AG04450 (cell line): ENCODE data around the gene SH3GLB2. TPM values are rescaled to one million over a fixed set of nuclear protein-coding genes. Genes with fewer than 3 reads are reported as not detected.

Source experiments
- CTCF ChIA-PET: fragments of 300-600, 350-600 bp; formaldehyde crosslinking; extraction: SDS; loops from one replicate; lab custom pipeline; 2022; ENCODE audit warnings: antibody characterized with exemption, inconsistent platforms; lab: Charles Lee
- POLR2A ChIA-PET: fragments of 350-600 bp; formaldehyde crosslinking; extraction: SDS; loops from one replicate; lab custom pipeline; 2021; ENCODE audit warnings: antibody characterized with exemption, inconsistent platforms; lab: Yijun Ruan, JAX
- DNase-seq: peaks from one replicate; pipeline ENCODE4 v3.0.0-alpha.2; 2011; ENCODE audit warnings: low read depth, low spot score
- H3K27ac ChIP-seq: one replicate; pipeline ENCODE4 v1.5.1; 2012; ENCODE audit warnings: low read depth, low read length, control low read depth
- H3K27me3 ChIP-seq: one replicate; pipeline ENCODE4 v1.6.0; 2012; ENCODE audit warnings: low read length; ENCODE audit not compliant: control insufficient read depth, insufficient read depth
- H3K4me3 ChIP-seq: 2 replicates; pipeline ENCODE4 v1.5.1; 2011; ENCODE audit warnings: mild to moderate bottlenecking, low read depth, low read length, control low read depth
- H3K9me3 ChIP-seq: 2 replicates; pipeline ENCODE4 v1.5.1; 2012; ENCODE audit warnings: low read length; ENCODE audit not compliant: control insufficient read depth, insufficient read depth
- CTCF ChIP-seq: IDR thresholded peaks from 2 replicates; pipeline ENCODE4 v1.5.1; 2011; ENCODE audit warnings: low read depth, low read length, control low read depth, inconsistent platforms
- polyA plus RNA-seq: library from polyadenylated mRNA; depleted of rRNA; stranded (reverse); fragments of >200 nt; gene quantifications from 2 replicates; pipeline ENCODE4 v1.2.3, GENCODE V29; 2011

SH3GLB2 gene
- polyA plus RNA-seq, 1 experiment, result 29.3 TPM

DNA sequence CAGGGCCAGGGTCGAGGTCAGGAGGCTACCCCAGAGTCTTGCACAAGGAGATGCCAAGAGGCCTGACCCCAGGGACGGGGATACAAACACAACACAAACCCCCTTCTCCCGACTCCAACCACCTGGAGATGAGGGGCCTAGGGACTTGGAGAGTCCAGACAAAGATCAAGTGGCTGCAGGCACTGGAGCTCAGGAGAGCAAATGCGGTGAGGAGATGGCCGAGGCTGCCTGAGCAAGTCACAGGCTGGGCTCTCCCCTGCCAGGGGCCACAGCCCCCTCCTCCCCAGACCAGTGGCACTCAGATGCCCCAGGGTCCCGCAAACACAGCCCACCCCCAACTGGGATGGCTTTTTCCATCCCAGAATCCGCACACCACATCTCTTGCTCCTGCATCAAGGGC, 15.8 kb downstream of the SH3GLB2 start:
- no peak for DNase-seq
- no peaks in the 10 kb centered on the region for H3K27me3 ChIP-seq
- H3K4me3 ChIP-seq, result no peak overlapping the region
- CTCF ChIA-PET, result no interaction called here
- POLR2A ChIA-PET, result no interaction called here
- no peak overlapping the region for H3K27ac ChIP-seq
- TF ChIP-seq CTCF, result no peak
- H3K9me3 ChIP-seq, result no peaks in the 10 kb centered on the region; the same call in 1 of the 2 replicates

DNA sequence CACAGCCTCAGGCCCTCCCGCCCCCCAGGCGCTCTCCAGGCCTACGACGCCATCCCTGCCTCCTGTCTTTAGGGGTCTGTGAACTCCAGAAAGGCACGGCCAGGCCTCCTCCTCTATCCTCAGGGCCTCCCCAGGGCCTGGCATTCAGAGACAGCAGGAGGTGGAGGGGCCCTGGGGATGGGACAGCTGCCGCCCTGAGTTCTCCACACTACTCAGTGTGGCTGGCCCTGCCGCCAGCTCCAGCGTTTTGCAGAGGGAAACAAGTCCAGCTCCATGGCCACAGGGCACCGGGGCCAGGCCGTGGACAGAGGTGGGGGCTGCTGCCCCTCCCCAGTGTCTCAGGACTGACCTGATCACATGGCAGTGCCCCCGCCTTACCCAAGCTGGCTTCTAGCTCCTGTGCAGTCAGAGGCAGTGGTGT, 16.4 kb downstream of the SH3GLB2 start:
- CTCF ChIA-PET, result no interaction called here
- no peaks in the 10 kb centered on the region; the same call in 1 of the 2 replicates for H3K9me3 ChIP-seq
- TF ChIP-seq CTCF, result no peak
- H3K4me3 ChIP-seq, result no peak overlapping the region
- POLR2A ChIA-PET, result no interaction called here
- no peak for DNase-seq
- H3K27ac ChIP-seq, result no peak overlapping the region
- H3K27me3 ChIP-seq, result no peaks in the 10 kb centered on the region

DNA sequence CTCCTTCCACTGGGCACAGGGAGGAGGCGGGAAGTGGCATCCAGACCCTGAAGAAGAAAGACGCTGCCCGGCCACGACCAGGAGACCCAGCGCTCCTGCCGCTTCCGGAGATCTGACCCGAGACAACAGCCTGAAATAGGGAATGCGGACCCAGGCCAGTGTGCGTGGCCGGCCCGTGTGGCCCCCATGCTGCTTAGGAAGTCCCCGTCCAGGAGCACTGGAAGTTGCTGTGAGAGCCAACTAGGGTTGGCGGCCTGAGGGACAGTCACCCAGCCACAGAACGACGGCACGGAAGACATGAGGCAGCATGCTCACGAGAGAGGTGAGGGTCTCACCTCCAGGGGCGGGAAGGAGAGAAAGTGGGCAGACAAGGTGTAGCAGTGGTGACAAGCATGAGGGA, 17.0 kb downstream of the SH3GLB2 start:
- H3K4me3 ChIP-seq, result no peak overlapping the region
- ChIA-PET POLR2A (no interaction called here), CTCF (interaction anchor here (0.6 kb wide), 1 partner anchor 17 kb away, joined by 8 read pairs; the partner anchor contains the start of gene SH3GLB2)
- H3K27me3 ChIP-seq, result no peaks in the 10 kb centered on the region
- DNase-seq, result no peak
- no peaks in the 10 kb centered on the region; the same call in 1 of the 2 replicates for H3K9me3 ChIP-seq
- TF ChIP-seq CTCF, result no peak
- no peak overlapping the region for H3K27ac ChIP-seq

GRCh38 chr9:129010267-129010975, 17.7 kb downstream of the SH3GLB2 start:
- Histone ChIP-seq H3K27ac (no peak overlapping the region), H3K27me3 (no peaks in the 10 kb centered on the region), H3K4me3 (no peak overlapping the region), H3K9me3 (no peaks in the 10 kb centered on the region; the same call in 1 of the 2 replicates)
- TF ChIP-seq CTCF, result no peak
- ChIA-PET POLR2A (no interaction called here), CTCF (interaction anchor here (0.6 kb wide), 1 partner anchor 18 kb away, joined by 8 read pairs; the partner anchor contains the start of gene SH3GLB2)
- no peak for DNase-seq

DNA sequence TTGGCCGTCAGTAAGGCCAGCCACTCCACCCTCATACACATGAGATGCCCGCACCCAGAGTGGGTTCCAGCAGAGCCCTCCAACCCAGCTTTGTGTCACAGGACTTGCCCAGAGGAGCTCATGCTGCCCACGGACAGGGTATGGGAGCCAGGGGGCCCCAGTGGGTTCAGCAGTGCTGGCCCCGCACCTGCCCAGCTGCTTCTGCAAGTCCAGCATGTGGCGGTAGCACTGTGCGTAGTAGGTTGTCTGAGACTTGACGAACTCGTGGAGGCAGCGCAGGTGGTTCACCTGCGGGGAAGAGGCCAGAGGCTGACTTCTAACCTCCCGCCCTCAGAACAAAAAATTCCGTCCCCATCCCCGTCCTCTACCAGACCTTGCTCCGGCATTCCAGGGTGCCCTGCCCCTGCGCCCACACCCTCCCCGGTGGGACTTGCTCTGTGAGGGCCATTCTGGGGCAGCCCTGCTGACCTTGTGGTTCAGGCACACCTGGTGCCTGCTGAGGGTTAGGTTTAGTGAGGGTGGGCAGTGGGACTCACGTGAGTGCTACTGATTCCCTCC, 18.5 kb downstream of the SH3GLB2 start:
- ChIA-PET POLR2A (no interaction called here), CTCF (interaction anchor here (0.8 kb wide), 1 partner anchor 19 kb away, joined by 3 read pairs; the partner anchor contains the start of gene SH3GLB2)
- no peaks in the 10 kb centered on the region for H3K27me3 ChIP-seq
- H3K4me3 ChIP-seq, result no peak overlapping the region
- H3K27ac ChIP-seq, result no peak overlapping the region
- TF ChIP-seq CTCF, result no peak
- DNase-seq, result no peak
- no peaks in the 10 kb centered on the region; the same call in 1 of the 2 replicates for H3K9me3 ChIP-seq
